ENCODE measurements around the gene SLC6A7. TPM values are rescaled to one million over a fixed set of nuclear protein-coding genes. Genes with fewer than 3 reads are reported as not detected.

SLC6A7 gene
- total RNA-seq, 1 experiment from 2014 or later, result not detected

- intact Hi-C loops (cut with micrococcal nuclease; ENCODE audit: unreplicated experiment), result no loop called here
- DNase-seq, result no peak
- Histone ChIP-seq H3K79me2 (ENCODE audit: low read depth) (no peaks in the 10 kb centered on the region), H3K27me3 (ENCODE audit: insufficient read depth, low read depth) (0 out of 2 replicates have a peak, but pooled peaks cover 4% of the 10 kb centered on the region), H3K27ac (no peak overlapping the region), H4K20me1 (ENCODE audit: insufficient read depth) (no peaks in the 10 kb centered on the region), H3K4me2 (no peak overlapping the region), H3K4me1 (replicated peaks; ENCODE audit: insufficient read depth) (no peaks in the 10 kb centered on the region), H3K9me3 (ENCODE audit: insufficient read depth, low read depth) (no peaks in the 10 kb centered on the region), H3K9me2 (ENCODE audit: insufficient read depth) (no peaks in the 10 kb centered on the region), H3K4me3 (no peak overlapping the region), H3F3A (ENCODE audit: insufficient read depth, low read depth) (no peaks in the 10 kb centered on the region), H2AFZ (no peak overlapping the region), H3K36me3 (ENCODE audit: low read depth) (no peaks in the 10 kb centered on the region)
- POLR2A ChIA-PET (ENCODE audit: unreplicated experiment), result interaction anchor here (0.6 kb wide), 1 partner anchor 127 kb away, joined by 11 read pairs; no protein-coding TSS in a partner anchor
- TF ChIP-seq, protein P1, sequence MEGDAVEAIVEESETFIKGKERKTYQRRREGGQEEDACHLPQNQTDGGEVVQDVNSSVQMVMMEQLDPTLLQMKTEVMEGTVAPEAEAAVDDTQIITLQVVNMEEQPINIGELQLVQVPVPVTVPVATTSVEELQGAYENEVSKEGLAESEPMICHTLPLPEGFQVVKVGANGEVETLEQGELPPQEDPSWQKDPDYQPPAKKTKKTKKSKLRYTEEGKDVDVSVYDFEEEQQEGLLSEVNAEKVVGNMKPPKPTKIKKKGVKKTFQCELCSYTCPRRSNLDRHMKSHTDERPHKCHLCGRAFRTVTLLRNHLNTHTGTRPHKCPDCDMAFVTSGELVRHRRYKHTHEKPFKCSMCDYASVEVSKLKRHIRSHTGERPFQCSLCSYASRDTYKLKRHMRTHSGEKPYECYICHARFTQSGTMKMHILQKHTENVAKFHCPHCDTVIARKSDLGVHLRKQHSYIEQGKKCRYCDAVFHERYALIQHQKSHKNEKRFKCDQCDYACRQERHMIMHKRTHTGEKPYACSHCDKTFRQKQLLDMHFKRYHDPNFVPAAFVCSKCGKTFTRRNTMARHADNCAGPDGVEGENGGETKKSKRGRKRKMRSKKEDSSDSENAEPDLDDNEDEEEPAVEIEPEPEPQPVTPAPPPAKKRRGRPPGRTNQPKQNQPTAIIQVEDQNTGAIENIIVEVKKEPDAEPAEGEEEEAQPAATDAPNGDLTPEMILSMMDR (conservative IDR thresholded peaks at IDR 0.05), result no peak
- TF ChIP-seq EZH2 (IDR thresholded peaks at IDR 0.05; ENCODE audit: low read depth), result no peak
- no TSS peak for BruUV-seq (replicated peaks)
- CTCF ChIA-PET, result no interaction called here
Measured at GRCh38 chr5:150239794-150240122, 49.9 kb downstream of the SLC6A7 start.

DNA sequence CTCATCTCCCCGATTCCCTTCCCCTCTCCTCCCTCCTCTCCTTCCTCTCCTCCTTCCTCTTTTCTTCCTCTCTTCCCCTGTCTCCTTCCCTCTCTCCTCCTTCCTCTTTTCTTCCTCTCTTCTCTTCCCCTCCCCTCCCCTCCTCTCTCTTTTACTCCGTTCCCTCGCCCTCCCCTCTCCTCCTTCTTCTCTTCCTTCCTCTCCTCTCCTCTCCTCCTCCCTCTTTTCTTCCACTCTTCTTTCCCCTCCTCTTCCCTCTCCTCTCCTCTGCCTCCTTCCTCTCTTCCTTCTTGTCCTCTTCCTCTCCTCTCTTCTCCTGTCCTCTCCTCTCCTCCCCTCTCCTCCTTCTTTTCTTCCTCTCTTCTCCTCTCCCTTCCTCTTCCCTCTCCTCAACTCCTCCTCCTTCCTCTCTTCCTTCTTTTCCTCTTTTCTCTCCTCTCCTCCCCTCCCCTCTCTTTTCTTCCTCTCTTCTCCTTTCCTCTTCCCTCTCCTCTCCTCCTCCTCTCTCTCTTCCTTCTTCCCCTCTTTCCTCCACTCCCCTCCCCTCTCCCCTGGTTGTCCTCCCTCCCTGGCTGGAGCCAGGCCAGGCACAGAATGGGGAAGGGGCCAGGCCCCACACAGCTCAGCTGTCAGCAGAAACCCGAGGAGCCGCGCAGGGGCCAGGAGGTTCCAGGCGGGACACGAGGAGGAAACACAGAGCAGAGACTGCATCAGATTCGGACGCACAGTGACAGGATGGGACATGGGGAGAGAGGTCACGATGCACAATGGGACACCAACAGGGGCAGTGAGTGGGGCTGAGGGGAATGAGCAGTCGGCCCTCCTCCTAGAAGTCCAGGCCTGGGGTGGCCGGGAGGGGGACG is 51.7 kb downstream of the SLC6A7 start:
- Histone ChIP-seq H3K4me3 (no peak overlapping the region), H3K9me3 (ENCODE audit: insufficient read depth, low read depth) (no peaks in the 10 kb centered on the region), H3K36me3 (ENCODE audit: low read depth) (no peaks in the 10 kb centered on the region), H3K4me2 (no peak overlapping the region), H4K20me1 (ENCODE audit: insufficient read depth) (no peaks in the 10 kb centered on the region), H3K79me2 (ENCODE audit: low read depth) (no peaks in the 10 kb centered on the region), H3K27ac (no peak overlapping the region), H3K27me3 (ENCODE audit: insufficient read depth, low read depth) (0 out of 2 replicates have a peak, but pooled peaks cover 4% of the 10 kb centered on the region), H2AFZ (no peak overlapping the region), H3K4me1 (replicated peaks; ENCODE audit: insufficient read depth) (no peaks in the 10 kb centered on the region), H3K9me2 (ENCODE audit: insufficient read depth) (no peaks in the 10 kb centered on the region), H3F3A (ENCODE audit: insufficient read depth, low read depth) (no peaks in the 10 kb centered on the region)
- ChIA-PET CTCF (no interaction called here), POLR2A (ENCODE audit: unreplicated experiment) (no interaction called here)
- TF ChIP-seq, protein P1 (conservative IDR thresholded peaks at IDR 0.05), result no peak
- TF ChIP-seq EZH2 (IDR thresholded peaks at IDR 0.05; ENCODE audit: low read depth), result no peak
- no TSS peak for BruUV-seq (replicated peaks)
- intact Hi-C loops (cut with micrococcal nuclease; ENCODE audit: unreplicated experiment), result no loop called here
- DNase-seq, result no peak

DNA sequence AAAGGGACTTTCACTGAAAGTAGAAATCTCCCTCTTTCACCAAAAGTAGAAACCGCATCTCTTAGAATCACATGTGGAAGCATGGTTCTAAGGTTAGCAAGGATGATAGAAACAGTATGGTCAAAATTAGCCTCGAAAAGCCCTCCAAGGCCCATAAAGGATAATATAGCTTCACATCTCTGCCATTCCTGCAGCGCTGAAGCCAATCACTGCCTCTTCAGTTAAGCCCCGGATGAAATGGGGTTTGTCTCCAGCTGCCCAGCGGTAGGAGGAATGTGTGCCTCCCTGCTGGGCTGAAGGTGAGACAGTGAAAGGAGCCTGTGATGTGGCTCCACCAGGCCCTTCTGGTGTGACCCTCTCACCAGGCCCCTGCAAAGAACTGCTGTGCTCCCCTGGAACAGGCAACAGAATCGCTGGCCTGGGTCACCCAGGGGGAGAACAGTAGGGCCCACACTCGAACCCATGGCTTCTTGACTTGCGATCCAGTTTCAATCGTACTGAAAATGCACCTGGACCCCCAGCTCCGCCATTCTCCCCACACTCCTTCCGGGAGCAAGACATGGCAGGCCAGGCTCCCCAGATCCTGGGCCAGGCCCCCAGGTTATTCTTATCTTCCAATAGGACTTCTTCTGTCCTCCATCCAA is 52.5 kb downstream of the SLC6A7 start:
- no peaks in the 10 kb centered on the region for H3K4me1 ChIP-seq (replicated peaks; ENCODE audit: insufficient read depth)
- ChIA-PET CTCF (no interaction called here), POLR2A (ENCODE audit: unreplicated experiment) (no interaction called here)
- BruUV-seq (replicated peaks), result no TSS peak
- TF ChIP-seq, protein P1 (conservative IDR thresholded peaks at IDR 0.05), result no peak
- no peak for TF ChIP-seq EZH2 (IDR thresholded peaks at IDR 0.05; ENCODE audit: low read depth)
- H2AFZ ChIP-seq, result no peak overlapping the region
- H4K20me1 ChIP-seq (ENCODE audit: insufficient read depth), result no peaks in the 10 kb centered on the region
- H3K9me2 ChIP-seq (ENCODE audit: insufficient read depth), result no peaks in the 10 kb centered on the region
- H3K79me2 ChIP-seq (ENCODE audit: low read depth), result no peaks in the 10 kb centered on the region
- H3K4me3 ChIP-seq, result no peak overlapping the region
- DNase-seq, result no peak
- no peak overlapping the region for H3K4me2 ChIP-seq
- H3K27ac ChIP-seq, result no peak overlapping the region
- H3K36me3 ChIP-seq (ENCODE audit: low read depth), result no peaks in the 10 kb centered on the region
- intact Hi-C loops (cut with micrococcal nuclease; ENCODE audit: unreplicated experiment), result no loop called here
- H3F3A ChIP-seq (ENCODE audit: insufficient read depth, low read depth), result no peaks in the 10 kb centered on the region
- no peaks in the 10 kb centered on the region for H3K9me3 ChIP-seq (ENCODE audit: insufficient read depth, low read depth)
- 0 out of 2 replicates have a peak, but pooled peaks cover 4% of the 10 kb centered on the region for H3K27me3 ChIP-seq (ENCODE audit: insufficient read depth, low read depth)

Measured in PC-9 (cell line).